ENCODE results near the gene MUC22.

Gene MUC22

GRCh38 chr6:30963641-30964040 is 46.6 kb upstream of the MUC22 start:
- H3K4me1 ChIP-seq (ENCODE audit: control insufficient read depth, low read length) = no peaks in the 10 kb centered on the region
- H3K4me3 ChIP-seq (ENCODE audit: low read length) = no peak overlapping the region
- no peaks in the 10 kb centered on the region for H3K9me3 ChIP-seq (ENCODE audit: control insufficient read depth, insufficient read depth, low read length)
- H3K27me3 ChIP-seq (ENCODE audit: control insufficient read depth, low read length) = peaks cover 8% of the 10 kb centered on the region
- no peak overlapping the region for H3K27ac ChIP-seq (ENCODE audit: low read depth, low read length)
- no peaks in the 10 kb centered on the region for H3K9me2 ChIP-seq (replicated peaks; ENCODE audit: control insufficient read depth, low read length)
- H3K36me3 ChIP-seq (ENCODE audit: control insufficient read depth, low read length) = no peaks in the 10 kb centered on the region
- no peaks in the 10 kb centered on the region for H3F3A ChIP-seq (ENCODE audit: control insufficient read depth, insufficient read depth)
- no peaks in the 10 kb centered on the region for H4K20me1 ChIP-seq (ENCODE audit: control insufficient read depth, insufficient read depth, low read depth, low read length)
- H3K4me2 ChIP-seq (ENCODE audit: low read length) = no peak overlapping the region
- TF ChIP-seq, protein P1, sequence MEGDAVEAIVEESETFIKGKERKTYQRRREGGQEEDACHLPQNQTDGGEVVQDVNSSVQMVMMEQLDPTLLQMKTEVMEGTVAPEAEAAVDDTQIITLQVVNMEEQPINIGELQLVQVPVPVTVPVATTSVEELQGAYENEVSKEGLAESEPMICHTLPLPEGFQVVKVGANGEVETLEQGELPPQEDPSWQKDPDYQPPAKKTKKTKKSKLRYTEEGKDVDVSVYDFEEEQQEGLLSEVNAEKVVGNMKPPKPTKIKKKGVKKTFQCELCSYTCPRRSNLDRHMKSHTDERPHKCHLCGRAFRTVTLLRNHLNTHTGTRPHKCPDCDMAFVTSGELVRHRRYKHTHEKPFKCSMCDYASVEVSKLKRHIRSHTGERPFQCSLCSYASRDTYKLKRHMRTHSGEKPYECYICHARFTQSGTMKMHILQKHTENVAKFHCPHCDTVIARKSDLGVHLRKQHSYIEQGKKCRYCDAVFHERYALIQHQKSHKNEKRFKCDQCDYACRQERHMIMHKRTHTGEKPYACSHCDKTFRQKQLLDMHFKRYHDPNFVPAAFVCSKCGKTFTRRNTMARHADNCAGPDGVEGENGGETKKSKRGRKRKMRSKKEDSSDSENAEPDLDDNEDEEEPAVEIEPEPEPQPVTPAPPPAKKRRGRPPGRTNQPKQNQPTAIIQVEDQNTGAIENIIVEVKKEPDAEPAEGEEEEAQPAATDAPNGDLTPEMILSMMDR (IDR thresholded peaks at IDR 0.05; ENCODE audit: low read depth, low read length, poor library complexity, severe bottlenecking) = no peak
- no peak for TF ChIP-seq EZH2phosphoT487 (IDR thresholded peaks at IDR 0.05; ENCODE audit: borderline replicate concordance, low read length)
- no peaks in the 10 kb centered on the region for H3K79me2 ChIP-seq (ENCODE audit: control insufficient read depth, low read length)

DNA sequence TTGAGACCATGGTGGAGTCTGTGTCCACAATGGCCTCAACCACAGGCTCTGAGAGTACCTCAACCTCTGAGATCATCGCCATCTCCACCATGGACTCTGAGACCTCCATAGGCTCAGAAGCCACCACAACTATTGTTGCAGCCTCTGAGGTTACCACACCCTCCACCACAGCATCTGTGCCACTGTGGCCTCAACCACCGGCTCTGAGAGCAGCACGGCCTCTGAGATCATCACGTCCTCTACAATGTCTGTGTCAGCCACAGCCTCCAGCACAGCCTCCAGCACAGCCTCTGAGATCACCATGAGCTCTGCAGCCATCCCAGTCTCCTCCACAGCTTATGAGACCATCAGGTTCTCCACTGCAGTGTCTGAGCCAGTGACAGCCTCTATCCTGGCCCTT is 46.2 kb upstream of the MUC22 start:
- no peaks in the 10 kb centered on the region for H3K4me1 ChIP-seq (ENCODE audit: control insufficient read depth, low read length)
- H3K4me3 ChIP-seq (ENCODE audit: low read length) = no peak overlapping the region
- H3K4me2 ChIP-seq (ENCODE audit: low read length) = no peak overlapping the region
- H3K27me3 ChIP-seq (ENCODE audit: control insufficient read depth, low read length) = peaks cover 8% of the 10 kb centered on the region
- no peaks in the 10 kb centered on the region for H4K20me1 ChIP-seq (ENCODE audit: control insufficient read depth, insufficient read depth, low read depth, low read length)
- TF ChIP-seq EZH2phosphoT487 (IDR thresholded peaks at IDR 0.05; ENCODE audit: borderline replicate concordance, low read length) = no peak
- TF ChIP-seq, protein P1 (IDR thresholded peaks at IDR 0.05; ENCODE audit: low read depth, low read length, poor library complexity, severe bottlenecking) = no peak
- H3K9me2 ChIP-seq (replicated peaks; ENCODE audit: control insufficient read depth, low read length) = no peaks in the 10 kb centered on the region
- no peak overlapping the region for H3K27ac ChIP-seq (ENCODE audit: low read depth, low read length)
- no peaks in the 10 kb centered on the region for H3F3A ChIP-seq (ENCODE audit: control insufficient read depth, insufficient read depth)
- no peaks in the 10 kb centered on the region for H3K9me3 ChIP-seq (ENCODE audit: control insufficient read depth, insufficient read depth, low read length)
- no peaks in the 10 kb centered on the region for H3K79me2 ChIP-seq (ENCODE audit: control insufficient read depth, low read length)
- no peaks in the 10 kb centered on the region for H3K36me3 ChIP-seq (ENCODE audit: control insufficient read depth, low read length)

GRCh38 chr6:30965140-30965601 is 45.1 kb upstream of the MUC22 start:
- Histone ChIP-seq H3K27me3 (ENCODE audit: control insufficient read depth, low read length) (peaks cover 8% of the 10 kb centered on the region), H3K9me3 (ENCODE audit: control insufficient read depth, insufficient read depth, low read length) (no peaks in the 10 kb centered on the region), H3F3A (ENCODE audit: control insufficient read depth, insufficient read depth) (no peaks in the 10 kb centered on the region), H4K20me1 (ENCODE audit: control insufficient read depth, insufficient read depth, low read depth, low read length) (no peaks in the 10 kb centered on the region), H3K4me2 (ENCODE audit: low read length) (no peak overlapping the region), H3K27ac (ENCODE audit: low read depth, low read length) (no peak overlapping the region), H3K4me3 (ENCODE audit: low read length) (no peak overlapping the region), H3K4me1 (ENCODE audit: control insufficient read depth, low read length) (no peaks in the 10 kb centered on the region), H3K36me3 (ENCODE audit: control insufficient read depth, low read length) (no peaks in the 10 kb centered on the region), H3K9me2 (replicated peaks; ENCODE audit: control insufficient read depth, low read length) (no peaks in the 10 kb centered on the region), H3K79me2 (ENCODE audit: control insufficient read depth, low read length) (no peaks in the 10 kb centered on the region)
- TF ChIP-seq, protein P1 (IDR thresholded peaks at IDR 0.05; ENCODE audit: low read depth, low read length, poor library complexity, severe bottlenecking) = no peak
- no peak for TF ChIP-seq EZH2phosphoT487 (IDR thresholded peaks at IDR 0.05; ENCODE audit: borderline replicate concordance, low read length)

Measured in DOHH2 (cell line).